DND-41 (cell line): Measurements from ENCODE around the gene DGKG.

Experiments
- ATAC-seq: fragments of 200-7000 bp; cut with Tn5 transposase; 3 replicates; pipeline ENCODE4 v1.9.1; 2021; ENCODE audit warnings: low read depth; ENCODE audit not compliant: insufficient read depth
- DNase-seq: peaks from one replicate; pipeline ENCODE4 v3.0.0-alpha.2; 2020
- H2AFZ ChIP-seq: 2 replicates; pipeline ENCODE4 v1.6.0; 2012; ENCODE audit warnings: low read depth, low read length
- H3K27ac ChIP-seq: 2 replicates; pipeline ENCODE4 v1.5.1; 2012; ENCODE audit warnings: low read length, inconsistent platforms
- H3K27me3 ChIP-seq: fragments of 200-600 bp; sonication (generic); 2 replicates; pipeline ENCODE4 v1.6.0; 2012; ENCODE audit warnings: low read length, mild to moderate bottlenecking, inconsistent platforms; ENCODE audit not compliant: insufficient read depth, poor library complexity
- H3K36me3 ChIP-seq: 2 replicates; pipeline ENCODE4 v1.5.1; 2012; ENCODE audit warnings: low read length, inconsistent platforms; ENCODE audit not compliant: insufficient read depth
- H3K4me1 ChIP-seq: 2 replicates; pipeline ENCODE4 v1.5.1; 2012; ENCODE audit warnings: mild to moderate bottlenecking, low read length; ENCODE audit not compliant: insufficient read depth
- H3K4me2 ChIP-seq: 2 replicates; pipeline ENCODE4 v1.6.0; 2012; ENCODE audit warnings: mild to moderate bottlenecking, moderate library complexity, low read length, inconsistent platforms; ENCODE audit not compliant: insufficient read depth
- H3K4me3 ChIP-seq, 2 experiments: fragments of 200-600 bp in 1 of 2; shearing (Covaris generic) in 1 of 2; 2 replicates each; pipeline ENCODE4 v1.5.1; 2012 to 2016; ENCODE audit warnings: inconsistent platforms in 2 of 2, low read length in 2 of 2, mild to moderate bottlenecking in 2 of 2, low read depth in 1 of 2, moderate library complexity in 1 of 2
- H3K79me2 ChIP-seq: 2 replicates; pipeline ENCODE4 v1.6.0; 2012; ENCODE audit warnings: low read length, inconsistent platforms; ENCODE audit not compliant: insufficient read depth
- H3K9ac ChIP-seq: 2 replicates; pipeline ENCODE4 v1.6.0; 2012; ENCODE audit warnings: low read depth, mild to moderate bottlenecking, inconsistent platforms, low read length, moderate library complexity
- H3K9me3 ChIP-seq: 2 replicates; pipeline ENCODE4 v1.5.1; 2012; ENCODE audit warnings: low read length, moderate library complexity, mild to moderate bottlenecking, inconsistent platforms; ENCODE audit not compliant: insufficient read depth, severe bottlenecking
- H4K20me1 ChIP-seq: 2 replicates; pipeline ENCODE4 v1.6.0; 2012; ENCODE audit warnings: low read length; ENCODE audit not compliant: insufficient read depth
- CTCF ChIP-seq: IDR thresholded peaks from 2 replicates; pipeline ENCODE4 v1.5.1; 2012; ENCODE audit warnings: borderline replicate concordance, low read length, moderate library complexity, mild to moderate bottlenecking; ENCODE audit not compliant: poor library complexity, severe bottlenecking; ENCODE audit errors: extremely low read depth
- EZH2 ChIP-seq: IDR thresholded peaks from 3 replicates; pipeline ENCODE4 v1.6.1; 2012; ENCODE audit warnings: borderline replicate concordance, low read depth, mild to moderate bottlenecking, moderate library complexity, low read length, inconsistent platforms; ENCODE audit not compliant: severe bottlenecking

DGKG gene

GRCh38 chr3:186182850-186183249 lies 179.2 kb downstream of the DGKG start:
- Histone ChIP-seq H3K4me2 (no peak overlapping the region), H4K20me1 (no peaks in the 10 kb centered on the region), H3K27me3 (peaks cover 3% of the 10 kb centered on the region), H3K79me2 (no peaks in the 10 kb centered on the region), H2AFZ (no peak overlapping the region), H3K36me3 (no peaks in the 10 kb centered on the region), H3K27ac (no peak overlapping the region), H3K9ac (no peak overlapping the region), H3K4me3 (no peak overlapping the region), H3K9me3 (no peaks in the 10 kb centered on the region), H3K4me1 (peaks cover 6% of the 10 kb centered on the region)
- TF ChIP-seq EZH2, result no peak
- TF ChIP-seq CTCF, result no peak
- DNase-seq (no peak), ATAC-seq (no peak)

GRCh38 chr3:186181901-186182300 lies 180.1 kb downstream of the DGKG start:
- peaks cover 4% of the 10 kb centered on the region for H3K27me3 ChIP-seq
- H3K4me2 ChIP-seq, result no peak overlapping the region
- H3K4me3 ChIP-seq, result no peak overlapping the region
- no peaks in the 10 kb centered on the region for H3K9me3 ChIP-seq
- no peaks in the 10 kb centered on the region for H4K20me1 ChIP-seq
- no peak for TF ChIP-seq EZH2
- no peak for TF ChIP-seq CTCF
- no peaks in the 10 kb centered on the region for H3K79me2 ChIP-seq
- peaks cover 6% of the 10 kb centered on the region for H3K4me1 ChIP-seq
- H3K9ac ChIP-seq, result no peak overlapping the region
- DNase-seq, result no peak
- no peaks in the 10 kb centered on the region for H3K36me3 ChIP-seq
- no peak for ATAC-seq
- no peak overlapping the region for H3K27ac ChIP-seq
- H2AFZ ChIP-seq, result no peak overlapping the region

GRCh38 chr3:186180891-186181481 lies 181.0 kb downstream of the DGKG start:
- Histone ChIP-seq H2AFZ (no peak overlapping the region), H3K9ac (no peak overlapping the region), H4K20me1 (no peaks in the 10 kb centered on the region), H3K27me3 (peaks cover 6% of the 10 kb centered on the region), H3K4me2 (no peak overlapping the region), H3K4me1 (peaks cover 6% of the 10 kb centered on the region), H3K27ac (no peak overlapping the region), H3K9me3 (no peaks in the 10 kb centered on the region), H3K79me2 (no peaks in the 10 kb centered on the region), H3K4me3 (no peak overlapping the region), H3K36me3 (no peaks in the 10 kb centered on the region)
- DNase-seq (no peak), ATAC-seq (no peak)
- no peak for TF ChIP-seq EZH2
- no peak for TF ChIP-seq CTCF
